HAP-1 (cell line): Measurements from ENCODE around the gene KLHL25.

Experiments used
- DNase-seq, 2 experiments: peaks; one replicate each; pipeline ENCODE4 v3.0.0-alpha.2; 2016 to 2020; ENCODE audit warnings: low spot score in 2 of 2
- H3K27me3 ChIP-seq: fragments of 250-450 bp; sonication (Bioruptor Pico); 2 replicates; pipeline ENCODE4 v1.5.1; 2020; ENCODE audit warnings: low read depth, mild to moderate bottlenecking, moderate library complexity
- H3K36me3 ChIP-seq: fragments of 250-450 bp; sonication (Bioruptor Pico); replicated peaks from 2 replicates; pipeline ENCODE4 v1.5.1; 2020; ENCODE audit warnings: mild to moderate bottlenecking
- H3K4me1 ChIP-seq: fragments of 250-450 bp; sonication (Bioruptor Pico); 2 replicates; pipeline ENCODE4 v1.5.1; 2020; ENCODE audit warnings: mild to moderate bottlenecking
- H3K4me3 ChIP-seq: fragments of 250-450 bp; sonication (Bioruptor Pico); 2 replicates; pipeline ENCODE4 v1.5.1; 2020; ENCODE audit warnings: mild to moderate bottlenecking, moderate library complexity
- H3K9me3 ChIP-seq: fragments of 250-450 bp; sonication (Bioruptor Pico); 2 replicates; pipeline ENCODE4 v1.5.1; 2020; ENCODE audit warnings: mild to moderate bottlenecking, moderate library complexity
- in situ Hi-C: fragments of 300-500 bp; cut with MboI; formaldehyde crosslinking; loops from 3 replicates; pipeline ENCODE4 v1.14.3; 2020; ENCODE audit warnings: low sequenced_read_pairs, inconsistent platforms, mixed read lengths

The KLHL25 gene

DNA sequence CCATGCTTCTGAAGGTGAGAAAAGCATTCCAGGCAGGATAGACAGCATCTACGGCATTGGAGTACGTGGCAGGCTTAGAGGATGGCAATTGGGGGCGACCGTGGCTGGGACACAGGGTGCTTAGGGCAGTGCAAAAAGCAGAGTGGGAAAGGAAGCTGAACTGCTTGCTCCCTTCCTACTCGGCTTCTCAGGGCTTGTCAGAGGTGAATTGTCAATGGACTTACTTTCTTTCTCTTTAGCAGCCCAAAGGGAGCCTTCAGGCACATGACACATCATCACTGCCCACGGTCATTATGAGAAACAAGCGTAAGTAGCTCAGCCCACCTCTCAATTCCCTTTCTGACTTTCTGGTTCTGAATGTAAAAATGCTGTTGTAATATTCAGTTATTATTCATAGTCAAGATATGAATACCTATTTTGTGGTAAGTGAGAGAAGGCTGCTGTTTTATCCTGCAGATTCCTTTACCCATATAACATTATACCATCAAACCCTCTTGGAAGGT is 84.3 kb downstream of the KLHL25 start:
- Histone ChIP-seq H3K27me3 (no peaks in the 10 kb centered on the region), H3K9me3 (no peaks in the 10 kb centered on the region), H3K36me3 (peaks cover 3% of the 10 kb centered on the region), H3K4me1 (peaks cover 10% of the 10 kb centered on the region), H3K4me3 (no peak overlapping the region)
- no peak for DNase-seq
- in situ Hi-C loops: no loop called here
